ENCODE results near the gene SPIB. TPM values are rescaled to one million over a fixed set of nuclear protein-coding genes. Genes with fewer than 3 reads are reported as not detected.

The SPIB gene
- polyA plus RNA-seq, 1 donor (not counting 4 experiments of a cell fraction or from before 2014, with no cell fraction given), result not detected

DNA sequence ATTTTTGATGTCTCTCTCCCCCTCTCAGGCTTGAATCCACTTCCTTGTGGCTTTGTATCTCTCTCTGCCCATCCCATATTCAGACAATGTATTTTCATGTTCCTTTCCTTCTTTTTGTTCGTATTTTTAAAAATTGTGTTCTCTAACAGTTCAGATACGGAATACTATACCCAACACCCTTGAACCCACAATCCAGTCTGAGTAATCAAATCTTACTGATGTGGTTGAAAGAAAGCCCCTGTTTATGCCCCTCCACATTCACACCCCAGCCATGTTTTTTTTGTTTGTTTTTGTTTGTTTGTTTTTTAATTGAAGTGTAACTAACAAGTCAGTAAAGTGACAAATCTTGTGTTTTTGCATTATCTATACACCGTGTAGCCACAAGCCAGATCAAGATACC is 1.4 kb downstream of the SPIB start:
- Histone ChIP-seq H3K4me1 (ENCODE audit: control insufficient read depth, extremely low read depth, insufficient read depth, low read length) (no peaks in the 10 kb centered on the region), H3K4me2 (ENCODE audit: control insufficient read depth, extremely low read depth, insufficient read depth, low read depth, low read length) (no peak overlapping the region), H4K20me1 (ENCODE audit: control insufficient read depth, extremely low read depth, insufficient read depth, low read length) (no peaks in the 10 kb centered on the region), H3K9ac (ENCODE audit: control insufficient read depth, extremely low read depth, insufficient read depth, low read length) (no peak overlapping the region), H3K36me3 (ENCODE audit: control insufficient read depth in 2 of 2, extremely low read depth in 1 of 2, insufficient read depth in 2 of 2, low read length in 2 of 2) (no peaks in the 10 kb centered on the region), H3K4me3 (ENCODE audit: control insufficient read depth in 2 of 3, extremely low read depth in 1 of 3, insufficient read depth in 2 of 3, low read depth in 1 of 3, low read length in 3 of 3) (no peak overlapping the region), H3K79me2 (ENCODE audit: control insufficient read depth, insufficient read depth, low read length) (no peaks in the 10 kb centered on the region), H2AFZ (ENCODE audit: control insufficient read depth, low read length) (no peak overlapping the region), H3K9me3 (ENCODE audit: control insufficient read depth, low read depth, low read length) (no peaks in the 10 kb centered on the region), H3K27ac (ENCODE audit: control insufficient read depth, insufficient read depth, low read length) (no peak overlapping the region), H3K27me3 (ENCODE audit: control insufficient read depth, extremely low read depth, insufficient read depth, low read length) (peaks cover 18% of the 10 kb centered on the region), H3K9me1 (ENCODE audit: control insufficient read depth, extremely low read depth, insufficient read depth, low read length) (no peaks in the 10 kb centered on the region)
- DNase-seq (ENCODE audit: low read depth, low spot score) (no peak), FAIRE-seq (no peak)
- dilution Hi-C loops (cut with MboI; ENCODE audit: extremely low pct_ligation_motif_present, low sequenced_read_pairs), result no loop called here
- TF ChIP-seq EZH2 (IDR thresholded peaks at IDR 0.05; ENCODE audit: low read length), result no peak
- TF ChIP-seq, protein P1, sequence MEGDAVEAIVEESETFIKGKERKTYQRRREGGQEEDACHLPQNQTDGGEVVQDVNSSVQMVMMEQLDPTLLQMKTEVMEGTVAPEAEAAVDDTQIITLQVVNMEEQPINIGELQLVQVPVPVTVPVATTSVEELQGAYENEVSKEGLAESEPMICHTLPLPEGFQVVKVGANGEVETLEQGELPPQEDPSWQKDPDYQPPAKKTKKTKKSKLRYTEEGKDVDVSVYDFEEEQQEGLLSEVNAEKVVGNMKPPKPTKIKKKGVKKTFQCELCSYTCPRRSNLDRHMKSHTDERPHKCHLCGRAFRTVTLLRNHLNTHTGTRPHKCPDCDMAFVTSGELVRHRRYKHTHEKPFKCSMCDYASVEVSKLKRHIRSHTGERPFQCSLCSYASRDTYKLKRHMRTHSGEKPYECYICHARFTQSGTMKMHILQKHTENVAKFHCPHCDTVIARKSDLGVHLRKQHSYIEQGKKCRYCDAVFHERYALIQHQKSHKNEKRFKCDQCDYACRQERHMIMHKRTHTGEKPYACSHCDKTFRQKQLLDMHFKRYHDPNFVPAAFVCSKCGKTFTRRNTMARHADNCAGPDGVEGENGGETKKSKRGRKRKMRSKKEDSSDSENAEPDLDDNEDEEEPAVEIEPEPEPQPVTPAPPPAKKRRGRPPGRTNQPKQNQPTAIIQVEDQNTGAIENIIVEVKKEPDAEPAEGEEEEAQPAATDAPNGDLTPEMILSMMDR (optimal IDR thresholded peaks at IDR 0.05 in 1 of 3, IDR thresholded peaks at IDR 0.05 in 1 of 3, conservative IDR thresholded peaks at IDR 0.05 in 1 of 3; ENCODE audit: extremely low read depth in 1 of 3, insufficient read depth in 2 of 3, low read length in 3 of 3), result no peak

DNA sequence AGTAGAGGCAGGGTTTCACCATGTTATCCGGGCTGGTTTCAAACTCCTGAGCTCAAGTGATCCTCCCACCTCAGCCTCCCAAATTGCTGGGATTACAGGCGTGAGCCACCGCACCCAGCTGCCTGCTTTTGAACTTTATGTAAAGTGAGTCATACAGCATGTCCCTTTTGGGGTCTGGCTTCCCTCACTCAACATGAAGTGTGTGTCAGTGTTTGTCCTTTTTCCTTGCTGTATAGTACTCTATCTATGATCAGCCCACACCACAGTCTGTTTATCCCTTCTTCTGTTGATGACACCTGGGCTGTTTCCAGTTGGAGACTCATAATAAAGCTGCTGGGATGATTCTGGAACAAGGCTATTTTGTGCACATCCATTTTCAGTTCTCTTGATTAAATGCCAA is 2.1 kb downstream of the SPIB start:
- H2AFZ ChIP-seq (ENCODE audit: control insufficient read depth, low read length), result no peak overlapping the region
- H3K4me3 ChIP-seq (ENCODE audit: control insufficient read depth in 2 of 3, extremely low read depth in 1 of 3, insufficient read depth in 2 of 3, low read depth in 1 of 3, low read length in 3 of 3), result no peak overlapping the region
- no peak overlapping the region for H3K9ac ChIP-seq (ENCODE audit: control insufficient read depth, extremely low read depth, insufficient read depth, low read length)
- H3K27ac ChIP-seq (ENCODE audit: control insufficient read depth, insufficient read depth, low read length), result no peak overlapping the region
- no peaks in the 10 kb centered on the region for H3K9me1 ChIP-seq (ENCODE audit: control insufficient read depth, extremely low read depth, insufficient read depth, low read length)
- H3K9me3 ChIP-seq (ENCODE audit: control insufficient read depth, low read depth, low read length), result no peaks in the 10 kb centered on the region
- FAIRE-seq (no peak), DNase-seq (ENCODE audit: low read depth, low spot score) (no peak)
- no peaks in the 10 kb centered on the region for H3K4me1 ChIP-seq (ENCODE audit: control insufficient read depth, extremely low read depth, insufficient read depth, low read length)
- no peaks in the 10 kb centered on the region for H4K20me1 ChIP-seq (ENCODE audit: control insufficient read depth, extremely low read depth, insufficient read depth, low read length)
- H3K4me2 ChIP-seq (ENCODE audit: control insufficient read depth, extremely low read depth, insufficient read depth, low read depth, low read length), result no peak overlapping the region
- TF ChIP-seq, protein P1 (optimal IDR thresholded peaks at IDR 0.05 in 1 of 3, IDR thresholded peaks at IDR 0.05 in 1 of 3, conservative IDR thresholded peaks at IDR 0.05 in 1 of 3; ENCODE audit: extremely low read depth in 1 of 3, insufficient read depth in 2 of 3, low read length in 3 of 3), result no peak
- no peak for TF ChIP-seq EZH2 (IDR thresholded peaks at IDR 0.05; ENCODE audit: low read length)
- dilution Hi-C loops (cut with MboI; ENCODE audit: extremely low pct_ligation_motif_present, low sequenced_read_pairs), result no loop called here
- peaks cover 18% of the 10 kb centered on the region for H3K27me3 ChIP-seq (ENCODE audit: control insufficient read depth, extremely low read depth, insufficient read depth, low read length)
- H3K36me3 ChIP-seq (ENCODE audit: control insufficient read depth in 2 of 2, extremely low read depth in 1 of 2, insufficient read depth in 2 of 2, low read length in 2 of 2), result no peaks in the 10 kb centered on the region
- H3K79me2 ChIP-seq (ENCODE audit: control insufficient read depth, insufficient read depth, low read length), result no peaks in the 10 kb centered on the region
